Measurements from ENCODE around the gene FBXO38.

- TF ChIP-seq, protein P1, sequence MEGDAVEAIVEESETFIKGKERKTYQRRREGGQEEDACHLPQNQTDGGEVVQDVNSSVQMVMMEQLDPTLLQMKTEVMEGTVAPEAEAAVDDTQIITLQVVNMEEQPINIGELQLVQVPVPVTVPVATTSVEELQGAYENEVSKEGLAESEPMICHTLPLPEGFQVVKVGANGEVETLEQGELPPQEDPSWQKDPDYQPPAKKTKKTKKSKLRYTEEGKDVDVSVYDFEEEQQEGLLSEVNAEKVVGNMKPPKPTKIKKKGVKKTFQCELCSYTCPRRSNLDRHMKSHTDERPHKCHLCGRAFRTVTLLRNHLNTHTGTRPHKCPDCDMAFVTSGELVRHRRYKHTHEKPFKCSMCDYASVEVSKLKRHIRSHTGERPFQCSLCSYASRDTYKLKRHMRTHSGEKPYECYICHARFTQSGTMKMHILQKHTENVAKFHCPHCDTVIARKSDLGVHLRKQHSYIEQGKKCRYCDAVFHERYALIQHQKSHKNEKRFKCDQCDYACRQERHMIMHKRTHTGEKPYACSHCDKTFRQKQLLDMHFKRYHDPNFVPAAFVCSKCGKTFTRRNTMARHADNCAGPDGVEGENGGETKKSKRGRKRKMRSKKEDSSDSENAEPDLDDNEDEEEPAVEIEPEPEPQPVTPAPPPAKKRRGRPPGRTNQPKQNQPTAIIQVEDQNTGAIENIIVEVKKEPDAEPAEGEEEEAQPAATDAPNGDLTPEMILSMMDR (IDR thresholded peaks at IDR 0.05) = no peak
- no peak for TF ChIP-seq EZH2 (IDR thresholded peaks at IDR 0.05; ENCODE audit: borderline replicate concordance, insufficient read depth, low read depth, low read length, poor library complexity, severe bottlenecking)
Measured at GRCh38 chr5:148403344-148403743, 19.6 kb downstream of the FBXO38 start.
